ENCODE results near the gene DPYSL5. TPM values are rescaled to one million over a fixed set of nuclear protein-coding genes. Genes with fewer than 3 reads are reported as not detected.
A peak's percentile ranks its signal among the peaks of the same experiment; 100 is the strongest.

Gene DPYSL5
- total RNA-seq, 1 experiment from 2014 or later = not detected

DNA sequence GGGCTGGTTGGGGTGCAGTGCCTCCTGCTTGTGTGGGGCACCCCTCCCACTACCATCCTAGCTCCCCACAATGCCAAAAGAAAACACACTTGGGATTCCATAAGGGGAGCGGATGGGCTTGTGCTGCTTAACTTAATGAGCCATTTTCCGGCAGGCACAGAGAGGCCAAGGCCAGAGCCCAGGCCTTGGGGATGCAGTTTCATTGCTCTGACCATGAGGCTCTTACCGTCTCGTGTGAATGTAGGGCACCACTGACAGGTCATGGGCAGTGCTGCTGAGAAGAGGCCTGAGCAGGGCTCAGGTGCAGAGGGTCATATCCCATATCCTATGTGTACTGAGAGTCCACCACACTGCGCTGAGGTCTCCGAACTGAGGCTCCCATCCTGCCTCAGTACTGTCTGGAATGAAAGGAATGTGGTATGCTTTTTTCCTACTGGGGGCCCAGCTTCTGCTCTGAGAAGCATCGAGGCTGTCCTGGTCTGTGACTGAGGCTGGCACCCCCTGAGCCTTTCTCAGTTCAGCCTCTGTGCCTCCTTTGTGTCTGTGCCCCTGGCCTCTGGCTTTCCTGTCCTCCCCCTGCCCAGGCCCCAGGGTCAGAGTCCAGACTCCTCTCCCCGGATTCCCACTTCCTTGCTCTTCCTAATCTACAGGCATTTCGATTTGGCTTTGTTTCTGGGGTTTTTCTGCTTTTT, 77.3 kb downstream of the DPYSL5 start:
- peaks cover 22% of the 10 kb centered on the region for H3K4me1 ChIP-seq (replicated peaks)
- H3K36me3 ChIP-seq = no peaks in the 10 kb centered on the region
- DNase-seq (ENCODE audit: low read depth in 1 of 2, low spot score in 2 of 2) = peak in 1 of 2 experiments; percentile 45
- H3K9me3 ChIP-seq (replicated peaks) = no peaks in the 10 kb centered on the region
- H3K27me3 ChIP-seq (replicated peaks) = peaks cover 8% of the 10 kb centered on the region
- H3K4me3 ChIP-seq = no peak overlapping the region
- peak overlapping the region; percentile 13; the same call in 1 of the 2 replicates for H3K27ac ChIP-seq

DNA sequence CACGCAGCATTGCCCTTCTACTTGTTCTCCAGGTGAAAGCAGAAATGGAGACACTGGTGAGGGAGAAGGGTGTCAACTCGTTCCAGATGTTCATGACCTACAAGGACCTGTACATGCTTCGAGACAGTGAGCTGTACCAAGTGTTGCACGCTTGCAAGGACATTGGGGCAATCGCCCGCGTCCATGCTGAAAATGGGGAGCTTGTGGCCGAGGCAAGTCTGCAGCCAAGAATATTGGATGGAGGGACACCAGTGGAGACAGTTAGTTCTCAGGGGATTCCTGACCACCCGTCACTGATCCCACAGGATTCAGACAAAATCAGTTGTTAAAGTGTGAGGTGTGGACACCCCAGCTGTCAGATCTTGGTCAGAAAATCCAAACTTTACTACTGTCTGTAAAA, 79.3 kb downstream of the DPYSL5 start:
- Histone ChIP-seq H3K9me3 (replicated peaks) (no peaks in the 10 kb centered on the region), H3K4me1 (replicated peaks) (peaks cover 22% of the 10 kb centered on the region), H3K27me3 (replicated peaks) (peaks cover 9% of the 10 kb centered on the region), H3K36me3 (no peaks in the 10 kb centered on the region), H3K27ac (no peak overlapping the region), H3K4me3 (no peak overlapping the region)
- DNase-seq (ENCODE audit: low read depth in 1 of 2, low spot score in 2 of 2) = no peak

DNA sequence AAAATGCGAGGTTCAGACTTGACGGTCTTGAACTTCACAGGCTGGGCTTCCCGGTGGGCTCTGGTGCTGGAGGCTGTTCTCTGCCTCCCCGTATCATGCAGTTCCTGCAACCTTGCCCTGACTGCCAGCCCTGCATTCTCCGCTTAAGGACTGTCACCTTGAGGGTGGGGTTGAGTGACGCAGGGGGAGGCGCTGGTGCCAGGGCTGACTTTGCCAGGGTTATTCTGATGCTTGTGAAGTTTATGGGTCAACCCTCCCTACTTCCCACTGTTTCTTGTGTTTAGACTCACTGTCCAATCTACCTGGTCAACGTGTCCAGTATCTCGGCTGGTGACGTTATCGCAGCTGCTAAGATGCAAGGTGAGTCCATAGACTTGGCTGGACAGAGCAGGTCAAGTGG, 85.0 kb downstream of the DPYSL5 start:
- DNase-seq (ENCODE audit: low read depth in 1 of 2, low spot score in 2 of 2) = no peak
- Histone ChIP-seq H3K27ac (no peak overlapping the region), H3K27me3 (replicated peaks) (peaks cover 5% of the 10 kb centered on the region; the same call in 1 of the 2 replicates), H3K4me1 (replicated peaks) (peaks cover 12% of the 10 kb centered on the region), H3K36me3 (no peaks in the 10 kb centered on the region), H3K9me3 (replicated peaks) (no peaks in the 10 kb centered on the region), H3K4me3 (no peak overlapping the region)

DNA sequence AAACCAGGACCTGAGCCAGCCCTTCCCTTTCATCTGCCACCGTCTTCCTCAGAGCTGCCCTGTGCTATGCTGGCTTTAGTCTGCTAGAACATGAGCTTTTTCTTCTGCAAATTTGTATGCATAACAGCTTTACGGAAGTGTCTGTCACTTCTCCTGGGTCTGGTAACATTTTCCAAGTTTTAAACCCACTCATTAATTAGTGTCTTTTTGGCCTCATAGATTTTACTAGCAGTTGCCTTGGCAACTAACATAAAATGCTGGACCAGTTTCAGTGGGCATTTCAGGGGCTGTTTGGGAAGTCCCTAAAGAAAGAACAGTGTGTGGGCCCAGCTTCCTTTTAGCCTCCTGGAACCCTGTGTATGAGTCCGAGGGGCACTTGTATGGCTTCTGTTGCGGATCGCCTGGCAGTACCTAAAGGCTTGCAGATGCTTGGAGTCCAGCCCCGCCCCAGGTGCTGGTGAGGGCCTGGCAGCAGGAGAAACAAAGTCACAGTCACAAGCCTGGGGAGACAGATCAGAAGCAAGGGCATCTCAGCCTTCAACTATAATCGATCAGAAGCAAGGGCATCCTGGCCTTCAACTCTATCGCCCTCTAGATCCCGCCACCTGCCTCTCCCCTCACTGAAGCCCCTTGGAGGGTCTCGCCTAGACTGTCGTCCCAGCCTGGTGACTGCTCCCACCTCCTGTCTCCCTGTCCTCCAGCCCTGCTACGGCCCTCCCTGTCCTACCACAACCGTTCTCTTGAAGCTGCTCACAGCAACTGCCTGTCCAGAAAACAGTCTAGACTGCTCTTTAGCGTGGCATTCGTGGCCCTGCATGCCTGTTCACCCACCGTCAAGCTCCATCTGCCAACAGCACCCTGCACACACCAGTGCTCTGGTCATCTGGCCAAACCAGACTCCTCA, 85.8 kb downstream of the DPYSL5 start:
- no peak for DNase-seq (ENCODE audit: low read depth in 1 of 2, low spot score in 2 of 2)
- peaks cover 5% of the 10 kb centered on the region; the same call in 1 of the 2 replicates for H3K27me3 ChIP-seq (replicated peaks)
- H3K36me3 ChIP-seq = no peaks in the 10 kb centered on the region
- no peaks in the 10 kb centered on the region for H3K9me3 ChIP-seq (replicated peaks)
- H3K4me3 ChIP-seq = no peak overlapping the region
- H3K27ac ChIP-seq = no peak overlapping the region
- H3K4me1 ChIP-seq (replicated peaks) = peaks cover 12% of the 10 kb centered on the region

DNA sequence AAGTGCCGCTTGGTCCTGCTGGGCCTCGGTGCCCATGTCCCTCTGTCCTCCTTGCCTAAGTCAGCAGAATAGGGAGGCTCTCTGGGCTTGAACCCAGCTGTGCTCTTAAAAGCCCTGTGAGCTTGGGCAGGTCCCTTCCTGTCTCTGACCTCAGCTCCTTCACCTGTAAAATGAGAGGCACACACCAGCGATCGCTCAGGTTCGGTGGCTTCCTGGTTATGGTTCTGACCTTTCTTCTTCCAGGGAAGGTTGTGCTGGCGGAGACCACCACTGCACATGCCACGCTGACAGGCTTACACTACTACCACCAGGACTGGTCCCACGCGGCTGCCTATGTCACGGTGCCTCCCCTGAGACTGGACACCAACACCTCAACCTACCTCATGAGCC, 86.4 kb downstream of the DPYSL5 start:
- peaks cover 10% of the 10 kb centered on the region for H3K4me1 ChIP-seq (replicated peaks)
- no peaks in the 10 kb centered on the region for H3K36me3 ChIP-seq
- H3K27me3 ChIP-seq (replicated peaks) = peaks cover 5% of the 10 kb centered on the region; the same call in 1 of the 2 replicates
- H3K27ac ChIP-seq = no peak overlapping the region
- H3K9me3 ChIP-seq (replicated peaks) = no peaks in the 10 kb centered on the region
- no peak overlapping the region for H3K4me3 ChIP-seq
- no peak for DNase-seq (ENCODE audit: low read depth in 1 of 2, low spot score in 2 of 2)

DNA sequence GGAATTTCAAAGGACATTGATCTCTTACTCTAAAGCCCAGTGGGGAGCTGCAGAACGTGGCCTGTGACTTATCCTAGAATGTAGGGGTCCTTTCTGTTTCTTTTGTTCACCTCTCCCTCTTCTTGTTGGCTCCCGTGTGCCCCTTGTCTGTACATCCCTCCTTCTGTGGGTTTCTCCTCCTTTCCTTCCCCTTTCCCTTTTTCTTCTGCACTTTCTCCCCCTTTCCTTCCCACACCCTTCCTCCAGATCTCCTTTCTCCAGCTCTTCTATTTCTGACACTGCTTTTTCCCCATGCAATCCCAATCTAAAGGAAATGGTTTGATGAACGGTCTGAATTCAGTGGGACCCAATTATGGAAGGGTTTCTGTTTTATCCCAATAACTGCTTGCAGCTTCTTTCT, 87.1 kb downstream of the DPYSL5 start:
- no peak for DNase-seq (ENCODE audit: low read depth in 1 of 2, low spot score in 2 of 2)
- no peaks in the 10 kb centered on the region for H3K36me3 ChIP-seq
- no peak overlapping the region for H3K27ac ChIP-seq
- H3K27me3 ChIP-seq (replicated peaks) = peaks cover 5% of the 10 kb centered on the region; the same call in 1 of the 2 replicates
- H3K4me1 ChIP-seq (replicated peaks) = peaks cover 3% of the 10 kb centered on the region
- no peak overlapping the region for H3K4me3 ChIP-seq
- H3K9me3 ChIP-seq (replicated peaks) = no peaks in the 10 kb centered on the region

- Histone ChIP-seq H3K27me3 (replicated peaks) (peaks cover 5% of the 10 kb centered on the region; the same call in 1 of the 2 replicates), H3K36me3 (no peaks in the 10 kb centered on the region), H3K9me3 (replicated peaks) (no peaks in the 10 kb centered on the region), H3K27ac (no peak overlapping the region), H3K4me1 (replicated peaks) (no peaks in the 10 kb centered on the region; the same call in 1 of the 2 replicates), H3K4me3 (no peak overlapping the region)
- no peak for DNase-seq (ENCODE audit: low read depth in 1 of 2, low spot score in 2 of 2)
Measured at GRCh38 chr2:26936855-26937254, 88.9 kb downstream of the DPYSL5 start.

DNA sequence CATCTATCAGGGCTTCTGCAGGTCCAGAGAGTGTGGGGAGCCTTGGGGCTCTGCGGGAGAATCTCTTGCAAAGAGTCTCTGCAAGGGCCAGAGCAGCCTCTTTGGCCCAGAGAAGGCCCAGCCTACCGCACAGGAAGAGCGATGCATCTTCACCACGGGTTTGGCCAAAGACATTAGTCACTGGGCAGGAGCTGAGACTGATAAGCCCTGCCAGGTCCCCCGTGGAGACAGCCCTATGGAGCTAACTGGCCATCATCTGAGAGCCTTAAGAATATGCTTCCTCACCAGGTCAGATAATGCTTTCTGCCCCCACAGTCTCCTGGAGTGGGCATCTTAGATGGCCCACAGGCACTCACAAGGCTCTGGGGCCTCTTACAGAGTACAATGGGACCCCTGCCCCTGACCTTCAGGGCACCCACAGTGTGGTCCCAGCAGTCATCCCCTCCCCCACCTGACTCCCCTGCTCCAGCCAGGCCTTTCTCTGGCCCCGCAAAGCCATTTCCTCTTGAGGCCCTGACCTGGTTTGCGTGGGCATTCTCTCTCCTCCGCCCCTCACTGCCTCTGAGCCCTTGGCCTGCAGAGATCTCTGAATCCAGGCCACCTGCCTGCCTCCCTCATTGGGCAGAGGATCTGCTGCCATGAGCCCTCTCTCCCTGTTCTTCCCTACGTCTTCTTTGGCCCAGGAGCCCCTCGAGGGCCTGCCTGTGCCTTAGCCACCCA, 90.6 kb downstream of the DPYSL5 start:
- no peaks in the 10 kb centered on the region for H3K27me3 ChIP-seq (replicated peaks)
- no peaks in the 10 kb centered on the region for H3K9me3 ChIP-seq (replicated peaks)
- H3K4me3 ChIP-seq = no peak overlapping the region
- peaks cover 12% of the 10 kb centered on the region for H3K4me1 ChIP-seq (replicated peaks)
- no peaks in the 10 kb centered on the region for H3K36me3 ChIP-seq
- H3K27ac ChIP-seq = no peak overlapping the region
- no peak for DNase-seq (ENCODE audit: low read depth in 1 of 2, low spot score in 2 of 2)

DNA sequence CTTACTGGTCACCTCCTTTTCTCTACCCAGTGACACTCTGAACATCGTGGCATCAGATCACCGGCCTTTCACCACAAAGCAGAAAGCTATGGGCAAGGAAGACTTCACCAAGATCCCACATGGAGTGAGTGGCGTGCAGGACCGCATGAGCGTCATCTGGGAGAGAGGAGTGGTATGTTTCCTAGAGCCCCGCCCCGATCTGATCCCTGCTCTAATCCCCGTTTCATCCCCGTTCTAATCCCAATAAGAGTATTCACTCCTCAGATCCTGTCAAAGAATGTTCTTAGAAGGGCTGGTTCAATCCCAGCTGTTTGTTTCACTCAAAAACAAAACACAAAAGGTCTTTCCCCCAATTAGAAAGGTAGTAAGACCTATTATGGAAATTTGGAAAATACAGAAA, 92.1 kb downstream of the DPYSL5 start:
- Histone ChIP-seq H3K4me3 (no peak overlapping the region), H3K27me3 (replicated peaks) (no peaks in the 10 kb centered on the region), H3K9me3 (replicated peaks) (no peaks in the 10 kb centered on the region), H3K4me1 (replicated peaks) (peaks cover 19% of the 10 kb centered on the region), H3K36me3 (no peaks in the 10 kb centered on the region), H3K27ac (no peak overlapping the region)
- no peak for DNase-seq (ENCODE audit: low read depth in 1 of 2, low spot score in 2 of 2)

- H3K4me1 ChIP-seq (replicated peaks) = peaks cover 28% of the 10 kb centered on the region
- H3K4me3 ChIP-seq = no peak overlapping the region
- H3K36me3 ChIP-seq = no peaks in the 10 kb centered on the region
- no peak for DNase-seq (ENCODE audit: low read depth in 1 of 2, low spot score in 2 of 2)
- no peaks in the 10 kb centered on the region for H3K27me3 ChIP-seq (replicated peaks)
- H3K27ac ChIP-seq = no peak overlapping the region
- H3K9me3 ChIP-seq (replicated peaks) = no peaks in the 10 kb centered on the region
Measured at GRCh38 chr2:26941486-26941885, 93.6 kb downstream of the DPYSL5 start.

- Histone ChIP-seq H3K27ac (no peak overlapping the region), H3K9me3 (replicated peaks) (no peaks in the 10 kb centered on the region)
- peak in 1 of 2 experiments; percentile 47 for DNase-seq (ENCODE audit: low read depth in 1 of 2, low spot score in 2 of 2)
Measured at GRCh38 chr2:26942543-26943295, 94.8 kb downstream of the DPYSL5 start.

DNA sequence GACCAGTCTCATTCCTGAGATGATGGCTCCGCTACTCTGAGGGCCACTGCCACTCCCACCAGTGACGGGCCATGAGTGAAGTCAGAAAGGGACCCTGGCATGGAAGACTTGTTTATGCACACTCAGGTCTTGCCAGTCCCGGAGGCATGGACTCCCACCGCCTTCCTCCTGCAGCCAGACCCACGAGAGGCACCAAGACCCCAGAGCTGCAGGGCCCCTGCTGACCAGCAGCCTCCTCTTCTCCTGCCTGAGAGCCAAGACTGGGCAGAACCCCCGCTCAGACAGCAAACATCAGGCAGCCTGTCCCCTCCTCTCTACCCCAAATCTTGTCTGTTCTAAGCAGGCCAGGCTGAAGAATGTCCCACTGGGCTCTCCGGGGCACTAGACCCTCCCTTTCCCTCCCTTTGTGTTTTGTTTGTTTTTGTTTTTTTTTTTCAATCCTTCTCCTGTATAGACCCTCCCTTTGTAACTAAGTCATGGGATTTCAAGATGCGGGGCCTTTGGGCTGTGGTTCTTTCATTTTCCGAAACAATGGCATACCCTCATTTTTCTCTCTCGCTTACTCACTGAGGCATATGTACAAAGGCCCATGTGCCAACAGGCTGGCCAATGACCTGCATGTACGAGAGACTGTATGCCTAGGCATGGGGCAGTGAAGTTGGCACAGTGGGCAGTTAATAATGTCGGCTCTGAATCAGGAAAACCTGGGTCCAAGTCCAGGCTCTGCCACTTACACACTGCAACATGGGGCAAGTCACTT, 98.2 kb downstream of the DPYSL5 start:
- Histone ChIP-seq H3K4me3 (no peak overlapping the region), H3K36me3 (no peaks in the 10 kb centered on the region), H3K27me3 (replicated peaks) (0 out of 2 replicates have a peak, but pooled peaks cover 4% of the 10 kb centered on the region), H3K9me3 (replicated peaks) (no peaks in the 10 kb centered on the region), H3K4me1 (replicated peaks) (peaks cover 41% of the 10 kb centered on the region), H3K27ac (no peak overlapping the region)
- DNase-seq (ENCODE audit: low read depth in 1 of 2, low spot score in 2 of 2) = peak in 1 of 2 experiments; percentile 64

More at GRCh38 chr2:26942543-26943295, 94.8 kb downstream of the DPYSL5 start:
- Histone ChIP-seq H3K27me3 (replicated peaks) (no peaks in the 10 kb centered on the region), H3K36me3 (no peaks in the 10 kb centered on the region), H3K4me1 (replicated peaks) (peaks cover 41% of the 10 kb centered on the region), H3K4me3 (no peak overlapping the region)

Data from SJSA1 (cell line).